ENCODE results near the gene HOXB2. TPM values are rescaled to one million over a fixed set of nuclear protein-coding genes. Genes with fewer than 3 reads are reported as not detected.

The HOXB2 gene
- total and polyA plus RNA-seq, 2 of the 8 experiments (the other 6 are each of a cell fraction or from before 2014, with no cell fraction given) = not detected

DNA sequence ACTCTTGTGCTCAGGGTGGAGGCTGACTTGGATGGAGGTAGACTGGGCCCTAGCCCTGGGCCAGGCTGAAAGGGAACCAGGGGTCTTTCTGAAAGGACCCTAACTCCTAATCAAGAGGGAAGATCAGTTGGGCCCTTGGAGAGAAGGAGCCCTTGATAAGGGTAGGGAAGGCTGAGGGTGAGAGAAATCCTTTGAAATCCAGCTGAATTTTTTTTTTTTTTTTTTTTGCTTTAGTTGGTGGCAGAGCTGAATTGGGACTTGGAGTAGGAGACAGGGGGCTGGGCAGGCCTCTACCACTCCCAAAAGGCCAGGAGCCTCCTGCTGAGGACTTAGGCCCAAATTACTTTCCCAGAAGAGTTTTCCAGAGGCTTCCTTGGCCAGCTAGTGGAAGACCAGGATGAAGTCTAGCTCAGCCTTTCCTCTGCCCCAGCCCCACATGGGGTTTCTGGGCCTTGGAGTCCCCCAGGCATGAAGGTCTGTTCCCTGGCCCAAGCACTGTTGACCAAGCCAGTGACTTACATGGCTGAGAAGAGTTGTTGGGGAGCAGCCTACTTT lies 45.8 kb upstream of the HOXB2 start:
- Histone ChIP-seq H3K9ac (replicated peaks in 1 of 4; ENCODE audit: extremely low read depth in 1 of 4, low read depth in 3 of 4, low read length in 3 of 4) (no peak overlapping the region), H3K4ac (replicated peaks; ENCODE audit: insufficient read length, low read depth, low read length) (no peak overlapping the region), H3K27ac (ENCODE audit: low read depth, low read length) (no peak overlapping the region), H3K9me3 (ENCODE audit: insufficient read depth in 2 of 2, low read depth in 1 of 2, low read length in 1 of 2) (no peaks in the 10 kb centered on the region; a peak in 1 of 4 replicates), H3K23ac (ENCODE audit: insufficient read length) (no peak overlapping the region), H4K91ac (replicated peaks; ENCODE audit: insufficient read length, low read length) (no peak overlapping the region), H4K5ac (ENCODE audit: insufficient read length, low read depth, low read length) (no peak overlapping the region), H3K4me2 (ENCODE audit: insufficient read depth in 1 of 2, low read depth in 2 of 2, low read length in 2 of 2) (no peak overlapping the region), H3K79me1 (ENCODE audit: low read depth, low read length) (no peaks in the 10 kb centered on the region), H2AK5ac (ENCODE audit: low read depth, low read length) (peak overlapping the region; percentile 55; the same call in 1 of the 2 replicates), H2AFZ (ENCODE audit: low read length) (no peak overlapping the region), H3K79me2 (ENCODE audit: control insufficient read depth in 1 of 2, insufficient read depth in 2 of 2, low read length in 2 of 2) (no peaks in the 10 kb centered on the region), H3K4me1 (replicated peaks in 1 of 4; ENCODE audit: control insufficient read depth in 3 of 4, insufficient read depth in 4 of 4, low read length in 3 of 4) (peaks cover 0 to 6% (median 3%) of the 10 kb centered on the region in 4 experiments; a peak in 5 of 7 replicates), H3K27me3 (replicated peaks in 1 of 4; ENCODE audit: control insufficient read depth in 3 of 4, extremely low read depth in 1 of 4, insufficient read depth in 3 of 4, low read length in 3 of 4) (peaks cover 95 to 100% (median 99%) of the 10 kb centered on the region in 4 experiments), H4K20me1 (replicated peaks in 1 of 2; ENCODE audit: control insufficient read depth in 1 of 2, insufficient read depth in 2 of 2, low read length in 2 of 2) (peaks cover 23 to 40% of the 10 kb centered on the region in 2 experiments), H3K56ac (replicated peaks; ENCODE audit: insufficient read length, low read depth, low read length) (no peak overlapping the region), H3K4me3 (ENCODE audit: extremely low read depth in 1 of 4, insufficient read depth in 2 of 4, low read depth in 3 of 4, low read length in 4 of 4) (no peak overlapping the region), H3K14ac (ENCODE audit: insufficient read length) (no peak overlapping the region), H2BK5ac (ENCODE audit: low read depth, low read length) (no peak overlapping the region), H2BK15ac (ENCODE audit: low read length) (peak overlapping the region; percentile 81; the same call in 1 of the 2 replicates), H4K8ac (ENCODE audit: extremely low read depth, insufficient read depth, low read length) (no peak overlapping the region), H2BK12ac (ENCODE audit: low read depth, low read length) (no peak overlapping the region), H3K23me2 (ENCODE audit: low read depth, low read length) (no peaks in the 10 kb centered on the region; the same call in 1 of the 2 replicates), H3K36me3 (ENCODE audit: control insufficient read depth in 2 of 4, insufficient read depth in 4 of 4, low read length in 3 of 4) (peaks cover 0 to 6% (median 0%) of the 10 kb centered on the region in 4 experiments; a peak in 1 of 8 replicates), H2BK20ac (ENCODE audit: low read length) (no peak overlapping the region), H3K18ac (ENCODE audit: extremely low read depth, low read length) (no peak overlapping the region), H2BK120ac (replicated peaks; ENCODE audit: low read depth, low read length) (no peak overlapping the region)
- ChIA-PET POLR2A (ENCODE audit: partially characterized antibody) (interaction anchor here (0.6 kb wide), 1 partner anchor 214 kb away, joined by 3 read pairs; no protein-coding TSS in a partner anchor), CTCF (ENCODE audit: partially characterized antibody) (interaction anchor here (0.6 to 7.0 kb wide), 14 partner anchors 22 to 701 kb away, joined by 3 to 53 read pairs (median 3); no protein-coding TSS in a partner anchor)
- FAIRE-seq = no peak
- TF ChIP-seq SUZ12 (IDR thresholded peaks at IDR 0.05; ENCODE audit: low read length) = 0 out of 2 replicates have a peak, but pooled peaks have one; percentile 58
- no peak for TF ChIP-seq POLR2AphosphoS5 (IDR thresholded peaks at IDR 0.05; ENCODE audit: low read depth, low read length)
- no peak for DNase-seq (ENCODE audit: low read depth in 1 of 2, low spot score in 2 of 2)
